ENCODE measurements around the gene NMT1. TPM values are rescaled to one million over a fixed set of nuclear protein-coding genes. Genes with fewer than 3 reads are reported as not detected.

The NMT1 gene
- total and polyA plus RNA-seq, 3 experiments from 2014 or later = 82.0 to 198 (median 189) TPM

DNA sequence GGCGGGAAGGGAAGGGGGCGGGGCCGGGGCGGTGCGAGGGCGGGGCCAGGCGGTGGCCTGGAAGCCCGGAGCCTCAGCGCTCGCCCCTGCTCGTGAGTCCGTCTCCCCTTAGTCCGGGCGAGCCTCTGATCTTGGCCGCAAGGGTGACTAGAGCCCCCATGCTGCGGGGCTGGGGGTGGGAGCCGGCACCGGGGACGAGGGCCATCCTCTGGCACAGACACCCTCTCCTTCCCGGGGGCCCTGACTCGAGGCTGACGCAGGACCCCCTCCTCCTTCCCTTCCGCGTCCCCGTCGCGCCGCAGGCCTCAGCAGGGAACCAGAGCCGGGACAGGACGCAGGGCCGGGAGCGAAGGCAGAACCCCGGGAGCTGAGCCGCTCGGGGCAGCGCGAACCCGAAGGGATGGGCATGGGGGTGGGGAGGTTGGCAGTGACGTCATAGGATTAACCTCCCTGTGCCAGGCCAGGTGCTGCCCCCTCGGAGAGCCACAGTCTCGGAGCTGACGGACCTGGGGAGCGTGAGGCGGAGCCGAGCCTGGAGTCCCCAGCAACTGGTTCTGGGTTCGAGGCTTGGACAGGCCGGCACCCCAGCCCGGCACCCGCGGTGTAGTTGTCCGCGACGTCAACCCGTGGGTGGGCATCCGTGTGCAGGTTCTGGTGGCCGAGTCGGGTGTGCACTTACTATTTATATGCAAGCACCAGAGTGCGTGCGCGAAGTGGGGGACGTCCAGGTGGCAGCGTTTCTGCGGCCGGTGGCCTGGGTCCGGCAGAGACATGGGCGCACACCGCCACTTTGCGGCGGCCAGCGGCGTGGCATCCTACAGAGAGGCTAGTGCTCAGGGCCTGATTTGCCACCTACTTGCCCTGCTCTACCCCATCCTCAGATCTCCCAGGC lies 71.7 kb downstream of the NMT1 start:
- Histone ChIP-seq H3K4me1 (ENCODE audit: insufficient read depth, low read length) (peaks cover 14% of the 10 kb centered on the region), H3K27ac (ENCODE audit: low read depth, low read length) (peak overlapping the region; percentile 86), H3K27me3 (ENCODE audit: insufficient read depth, low read length, poor library complexity, severe bottlenecking) (no peaks in the 10 kb centered on the region), H3K4me3 (ENCODE audit: low read length) (peak overlapping the region; percentile 93), H3K9me3 (ENCODE audit: low read length) (no peaks in the 10 kb centered on the region), H3K36me3 (ENCODE audit: insufficient read depth, low read length) (no peaks in the 10 kb centered on the region)
- ChIA-PET CTCF (interaction anchor here (0.6 to 9.7 kb wide), 12 partner anchors 17 to 213 kb away, joined by 3 to 315 read pairs (median 4); partner anchors contain the start of genes HEXIM1 and HEXIM2), POLR2A (interaction anchor here (0.7 to 1.4 kb wide), 3 partner anchors 12 to 83 kb away, joined by 3 to 5 read pairs (median 4); partner anchors contain the start of gene HEXIM2)
- Mint-ChIP-seq H3K27ac (peak overlapping the region; percentile 81 to 94 (median 90)), H3K4me1 (peaks cover 15 to 35% (median 20%) of the 10 kb centered on the region in 3 donors), H3K4me3 (peak overlapping the region; percentile 90 to 96 (median 92)), H3K36me3 (peaks cover 0 to 2% (median 0%) of the 10 kb centered on the region in 3 donors), H3K9me3 (no peaks in the 10 kb centered on the region), H3K27me3 (peaks cover 0 to 4% of the 10 kb centered on the region in 2 donors)
- DNase-seq = peak; percentile 53 to 80 (median 70)

- peak; percentile 95 to 98 (median 96) for DNase-seq
- CTCF ChIA-PET = interaction anchor here (0.6 to 9.7 kb wide), 58 partner anchors 8 to 766 kb away, joined by 3 to 315 read pairs (median 5); partner anchors contain the start of genes DCAKD, FMNL1, HEXIM1 and HEXIM2
- H3K36me3 Mint-ChIP-seq = peaks cover 0 to 8% (median 0%) of the 10 kb centered on the region in 3 donors
Measured at GRCh38 chr17:45135192-45135977, 74.3 kb downstream of the NMT1 start, which contains the start of gene ACBD4. Gene ACBD4 (plus strand): TSS chr17:45135687. CDS start chr17:45136145, 458 bp downstream.

DNA sequence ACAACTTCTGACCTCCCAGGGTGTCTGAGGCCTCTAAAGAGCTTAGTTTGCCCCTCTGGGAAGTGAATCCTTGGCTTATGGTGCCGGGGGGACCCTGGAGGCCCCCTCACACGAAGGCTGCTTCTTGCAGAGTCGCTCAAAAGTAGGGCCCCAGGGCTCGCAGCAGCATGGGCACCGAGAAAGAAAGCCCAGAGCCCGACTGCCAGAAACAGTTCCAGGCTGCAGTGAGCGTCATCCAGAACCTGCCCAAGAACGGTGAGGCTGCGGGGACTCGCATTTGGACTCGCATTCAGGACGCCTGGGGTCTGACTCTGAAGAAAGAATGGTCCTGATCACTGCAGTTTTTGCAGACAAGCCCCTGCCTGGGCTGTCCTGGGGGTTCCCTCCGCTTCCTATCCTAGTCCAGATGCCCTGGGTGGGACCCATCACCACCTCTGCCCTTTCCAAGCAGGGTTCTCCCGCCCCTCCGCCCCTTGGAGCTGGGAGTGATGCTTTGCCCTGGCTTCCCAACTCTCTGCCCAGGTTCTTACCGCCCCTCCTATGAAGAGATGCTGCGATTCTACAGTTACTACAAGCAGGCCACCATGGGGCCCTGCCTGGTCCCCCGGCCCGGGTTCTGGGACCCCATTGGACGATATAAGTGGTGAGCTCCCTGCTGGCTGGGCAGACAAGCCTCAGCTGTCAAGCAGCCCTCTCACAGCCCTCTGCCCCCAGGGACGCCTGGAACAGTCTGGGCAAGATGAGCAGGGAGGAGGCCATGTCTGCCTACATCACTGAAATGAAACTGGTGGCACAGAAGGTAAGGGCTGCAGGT lies 75.1 kb downstream of the NMT1 start:
- H3K4me1 ChIP-seq (ENCODE audit: insufficient read depth, low read length) = peaks cover 16% of the 10 kb centered on the region
- H3K27ac Mint-ChIP-seq = peak overlapping the region; percentile 6 to 86 (median 82)
- ChIA-PET POLR2A (interaction anchor here (0.8 to 4.0 kb wide), 5 partner anchors 14 to 92 kb away, joined by 3 to 73 read pairs (median 9); partner anchors contain the start of genes HEXIM1 and HEXIM2), CTCF (interaction anchor here (0.6 to 9.7 kb wide), 56 partner anchors 9 to 767 kb away, joined by 3 to 315 read pairs (median 6); partner anchors contain the start of genes DCAKD, FMNL1, HEXIM1 and HEXIM2)
- DNase-seq = peak in 1 of 5 donors; percentile 48
- no peaks in the 10 kb centered on the region for H3K9me3 Mint-ChIP-seq
- H3K27me3 ChIP-seq (ENCODE audit: insufficient read depth, low read length, poor library complexity, severe bottlenecking) = no peaks in the 10 kb centered on the region
- peak overlapping the region; percentile 87 to 95 (median 89) for H3K4me3 Mint-ChIP-seq
- peaks cover 0 to 8% (median 0%) of the 10 kb centered on the region in 3 donors for H3K36me3 Mint-ChIP-seq
- peak overlapping the region; percentile 43 for H3K27ac ChIP-seq (ENCODE audit: low read depth, low read length)
- no peaks in the 10 kb centered on the region for H3K36me3 ChIP-seq (ENCODE audit: insufficient read depth, low read length)
- peaks cover 0 to 1% of the 10 kb centered on the region in 2 donors for H3K27me3 Mint-ChIP-seq
- H3K4me1 Mint-ChIP-seq = peaks cover 19 to 41% (median 25%) of the 10 kb centered on the region in 3 donors
- H3K4me3 ChIP-seq (ENCODE audit: low read length) = peak overlapping the region; percentile 78
- H3K9me3 ChIP-seq (ENCODE audit: low read length) = no peaks in the 10 kb centered on the region

More at GRCh38 chr17:45135192-45135977, 74.3 kb downstream of the NMT1 start, which contains the start of gene ACBD4:
- Mint-ChIP-seq H3K9me3 (no peaks in the 10 kb centered on the region), H3K27ac (peak within 1 kb of the TSS; percentile 66 to 86 (median 83)), H3K27me3 (peaks cover 0 to 4% of the 10 kb centered on the region in 2 donors), H3K4me3 (peak within 1 kb of the TSS; percentile 87 to 95 (median 89)), H3K4me1 (peaks cover 15 to 35% (median 20%) of the 10 kb centered on the region in 3 donors)
- Histone ChIP-seq H3K27me3 (ENCODE audit: insufficient read depth, low read length, poor library complexity, severe bottlenecking) (no peaks in the 10 kb centered on the region), H3K27ac (ENCODE audit: low read depth, low read length) (peak within 1 kb of the TSS; percentile 43), H3K9me3 (ENCODE audit: low read length) (no peaks in the 10 kb centered on the region), H3K4me1 (ENCODE audit: insufficient read depth, low read length) (peaks cover 14% of the 10 kb centered on the region), H3K4me3 (ENCODE audit: low read length) (peak within 1 kb of the TSS; percentile 78), H3K36me3 (ENCODE audit: insufficient read depth, low read length) (no peaks in the 10 kb centered on the region)
- POLR2A ChIA-PET = interaction anchor here (0.7 to 4.0 kb wide), 6 partner anchors 14 to 93 kb away, joined by 3 to 73 read pairs (median 8); partner anchors contain the start of genes HEXIM1 and HEXIM2

DNA sequence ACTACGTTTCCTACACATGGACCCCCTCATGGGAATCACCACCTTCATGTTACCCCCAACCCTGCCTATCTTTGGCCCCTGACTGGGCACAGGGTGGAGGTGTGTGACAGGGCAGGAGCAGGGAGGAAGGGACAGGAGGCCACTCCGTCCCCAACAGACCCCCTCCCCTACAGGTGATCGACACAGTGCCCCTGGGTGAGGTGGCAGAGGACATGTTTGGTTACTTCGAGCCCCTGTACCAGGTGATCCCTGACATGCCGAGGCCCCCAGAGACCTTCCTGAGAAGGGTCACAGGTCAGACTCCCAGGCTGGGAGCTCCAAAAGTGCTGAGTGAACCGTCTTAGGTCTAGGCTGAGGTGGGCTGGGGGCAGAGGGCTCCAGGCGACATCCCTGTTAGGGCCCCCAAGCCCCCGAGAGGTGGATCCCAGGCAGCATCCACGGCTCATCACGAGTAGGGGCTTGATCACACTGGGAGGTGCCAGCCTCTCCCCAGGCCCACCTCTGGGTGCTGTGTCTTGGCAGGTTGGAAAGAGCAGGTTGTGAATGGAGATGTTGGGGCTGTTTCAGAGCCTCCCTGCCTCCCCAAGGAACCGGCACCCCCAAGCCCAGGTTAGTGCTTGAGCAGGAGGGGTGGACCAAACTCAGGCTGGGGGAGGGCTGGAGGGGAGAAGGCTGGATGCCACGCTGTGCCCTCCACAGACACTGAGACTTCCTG lies 75.9 kb downstream of the NMT1 start:
- Histone ChIP-seq H3K36me3 (ENCODE audit: insufficient read depth, low read length) (no peaks in the 10 kb centered on the region), H3K27me3 (ENCODE audit: insufficient read depth, low read length, poor library complexity, severe bottlenecking) (no peaks in the 10 kb centered on the region), H3K4me3 (ENCODE audit: low read length) (no peak overlapping the region), H3K4me1 (ENCODE audit: insufficient read depth, low read length) (peaks cover 20% of the 10 kb centered on the region), H3K9me3 (ENCODE audit: low read length) (no peaks in the 10 kb centered on the region), H3K27ac (ENCODE audit: low read depth, low read length) (no peak overlapping the region)
- ChIA-PET POLR2A (interaction anchor here (4.0 kb wide), 1 partner anchor 13 kb away, joined by 73 read pairs; the partner anchor contains the start of gene HEXIM1), CTCF (interaction anchor here (2.4 to 9.7 kb wide), 4 partner anchors 13 to 61 kb away, joined by 41 to 315 read pairs (median 148); partner anchors contain the start of genes HEXIM1 and HEXIM2)
- Mint-ChIP-seq H3K36me3 (peaks cover 0 to 8% (median 0%) of the 10 kb centered on the region in 3 donors), H3K4me3 (peak overlapping the region; percentile 81 to 95 (median 89)), H3K9me3 (no peaks in the 10 kb centered on the region), H3K4me1 (peaks cover 26 to 44% (median 32%) of the 10 kb centered on the region in 3 donors), H3K27ac (no peak overlapping the region), H3K27me3 (no peaks in the 10 kb centered on the region)
- peak in 1 of 5 donors; percentile 36 for DNase-seq

DNA sequence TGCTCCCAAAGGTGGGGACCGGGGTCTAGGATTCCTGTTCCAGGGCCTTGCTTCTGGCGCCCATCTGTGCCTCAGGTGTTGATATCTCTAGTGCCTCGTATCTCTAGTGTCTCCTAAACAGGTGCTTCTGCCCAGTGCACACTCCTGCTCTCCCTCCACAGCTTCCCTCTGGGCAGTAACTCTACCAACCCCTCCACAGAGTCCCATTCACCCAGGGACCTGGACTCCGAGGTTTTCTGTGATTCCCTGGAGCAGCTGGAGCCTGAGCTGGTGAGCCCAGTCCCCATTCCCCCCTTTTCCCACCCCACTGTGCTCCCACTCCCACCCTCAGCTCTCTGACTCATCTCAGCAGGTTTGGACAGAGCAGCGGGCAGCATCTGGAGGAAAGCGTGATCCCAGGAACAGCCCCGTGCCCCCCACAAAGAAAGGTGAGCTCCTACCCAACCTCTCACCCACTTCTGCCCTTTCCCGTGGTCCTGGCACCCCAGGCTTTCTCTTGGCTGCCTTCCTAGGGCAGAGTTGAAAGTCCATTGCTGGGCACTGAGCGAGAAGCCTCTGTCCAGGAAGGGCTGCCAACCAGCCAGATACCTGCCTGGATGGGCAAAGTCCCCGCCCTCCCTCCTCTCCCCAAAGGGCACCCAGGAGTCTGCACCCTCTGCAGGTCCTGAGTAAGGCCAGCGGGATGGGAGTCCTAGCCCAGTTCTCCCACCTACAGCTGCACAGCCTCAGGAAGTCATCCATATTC lies 76.6 kb downstream of the NMT1 start:
- Mint-ChIP-seq H3K9me3 (no peaks in the 10 kb centered on the region), H3K36me3 (peaks cover 0 to 8% (median 0%) of the 10 kb centered on the region in 3 donors), H3K27me3 (no peaks in the 10 kb centered on the region), H3K4me1 (peaks cover 26 to 46% (median 33%) of the 10 kb centered on the region in 3 donors), H3K27ac (peak overlapping the region in 1 of 8 donors; percentile 17), H3K4me3 (no peak overlapping the region)
- ChIA-PET CTCF (interaction anchor here (2.5 to 9.7 kb wide), 3 partner anchors 12 to 60 kb away, joined by 11 to 315 read pairs (median 199); partner anchors contain the start of gene HEXIM1), POLR2A (interaction anchor here (4.0 kb wide), 1 partner anchor 12 kb away, joined by 73 read pairs; the partner anchor contains the start of gene HEXIM1)
- H3K36me3 ChIP-seq (ENCODE audit: insufficient read depth, low read length) = no peaks in the 10 kb centered on the region
- peak in 1 of 5 donors; percentile 25 for DNase-seq
- H3K9me3 ChIP-seq (ENCODE audit: low read length) = no peaks in the 10 kb centered on the region
- H3K27ac ChIP-seq (ENCODE audit: low read depth, low read length) = no peak overlapping the region
- no peaks in the 10 kb centered on the region for H3K27me3 ChIP-seq (ENCODE audit: insufficient read depth, low read length, poor library complexity, severe bottlenecking)
- H3K4me1 ChIP-seq (ENCODE audit: insufficient read depth, low read length) = peaks cover 20% of the 10 kb centered on the region
- H3K4me3 ChIP-seq (ENCODE audit: low read length) = no peak overlapping the region

Measured in CD8-positive, alpha-beta memory T cell (primary cell).